K562 (cell line): ENCODE results near the gene NECTIN4. TPM values are rescaled to one million over a fixed set of nuclear protein-coding genes. Genes with fewer than 3 reads are reported as not detected.

ENCODE experiments used
- ATF1 ChIP-seq, 2 experiments: fragments of 450-650 bp in 1 of 2; IDR thresholded peaks; 2 replicates each; pipeline ENCODE4 v1.6.1; 2016; ENCODE audit warnings: missing compliant biosample characterization in 1 of 2, missing genetic modification characterization in 1 of 2
- BDP1 ChIP-seq: IDR thresholded peaks from 3 replicates; pipeline ENCODE4 v1.6.1; 2011; ENCODE audit not compliant: insufficient read length, insufficient read depth
- EWSR1 ChIP-seq: fragments of 450-650 bp; IDR thresholded peaks from 2 replicates; pipeline ENCODE4 v1.6.1; 2018; ENCODE audit warnings: borderline replicate concordance, mild to moderate bottlenecking, low read depth, moderate library complexity; ENCODE audit not compliant: partially characterized antibody
- GMEB1 ChIP-seq: fragments of 250-450 bp; sonication (Bioruptor Pico); IDR thresholded peaks from 2 replicates; pipeline ENCODE4 v1.4.0; 2020; ENCODE audit warnings: mild to moderate bottlenecking
- HNRNPUL1 ChIP-seq: fragments of 200-400 bp; formaldehyde crosslinking; IDR thresholded peaks from 2 replicates; pipeline ENCODE4 v1.6.1; 2017; ENCODE audit warnings: low read length
- MITF ChIP-seq: IDR thresholded peaks from 2 replicates; pipeline ENCODE4 v1.6.1; 2014; ENCODE audit warnings: antibody characterized with exemption
- NEUROD1 ChIP-seq: fragments of 150-350 bp; IDR thresholded peaks from 2 replicates; pipeline ENCODE4 v1.6.1; 2014; ENCODE audit warnings: borderline replicate concordance, low read length, low read depth; ENCODE audit not compliant: partially characterized antibody
- NRF1 ChIP-seq, 2 experiments: fragments of 450-650 bp; IDR thresholded peaks in 1 of 2; conservative IDR thresholded peaks in 1 of 2; 2 replicates each; pipeline ENCODE4 v1.6.1; 2014; ENCODE audit warnings: mild to moderate bottlenecking in 2 of 2
- TAF7 ChIP-seq: fragments of 450-650 bp; IDR thresholded peaks from 2 replicates; pipeline ENCODE4 v1.6.1; 2016; ENCODE audit warnings: missing genetic modification characterization, missing compliant biosample characterization
- ZNF583 ChIP-seq: fragments of 250-450 bp; sonication (Bioruptor Pico); IDR thresholded peaks from 2 replicates; pipeline ENCODE4 v1.4.0; 2020
- ZNF639 ChIP-seq, 2 experiments: fragments of 200-800 bp in 1 of 2; sonication (Bioruptor generic) in 1 of 2; sonication (generic) in 1 of 2; formaldehyde crosslinking in 1 of 2; IDR thresholded peaks in 1 of 2; conservative IDR thresholded peaks in 1 of 2; 2 replicates each; pipeline versions ENCODE4 v1.5.0 to v1.6.1; 2016 to 2020; ENCODE audit warnings: missing compliant biosample characterization in 1 of 2, missing genetic modification characterization in 1 of 2, missing genetic modification reagents in 1 of 2
- polyA plus RNA-seq, 8 experiments: library from polyadenylated mRNA; depleted of rRNA in 4 of 8; stranded (reverse) in 5 of 8; unstranded in 3 of 8; fragments of >200 nt; fragmentation: Nextera tagmentation in 2 of 8; fragmentation: Illumina TruSeq in 1 of 8; extraction: Ambion mirVana in 2 of 8; extraction: Trizol in 1 of 8; gene quantifications; 2 replicates each; pipeline versions ENCODE4 v1.2.1 to v1.2.3, GENCODE V29; 2011 to 2014; ENCODE audit warnings: inconsistent platforms in 1 of 8, missing spikeins in 1 of 8
- total RNA-seq, 7 experiments: library from RNA; depleted of rRNA in 6 of 7; stranded (reverse); fragments of >200 nt in 6 of 7; fragmentation: Illumina TruSeq in 2 of 7; extraction: Trizol in 2 of 7; gene quantifications; 2 replicates each; pipeline versions ENCODE4 v1.2.1 to v1.2.3, GENCODE V29; 2011 to 2021; ENCODE audit warnings: low replicate concordance in 1 of 7
- TF ChIP-seq, protein P1 (sequence below), 2 experiments: fragments of 450-650 bp; formaldehyde crosslinking in 1 of 2; IDR thresholded peaks; 2 replicates each; pipeline versions ENCODE4 v1.4.0 to v1.6.1; 2014 to 2020; ENCODE audit warnings: mild to moderate bottlenecking in 2 of 2, borderline replicate concordance in 1 of 2, low read depth in 1 of 2

The NECTIN4 gene
- total and polyA plus RNA-seq, 9 of the 15 experiments (the other 6 are each of a cell fraction or from before 2014, with no cell fraction given) = 0.01 to 0.09 TPM; not detected in 7

DNA sequence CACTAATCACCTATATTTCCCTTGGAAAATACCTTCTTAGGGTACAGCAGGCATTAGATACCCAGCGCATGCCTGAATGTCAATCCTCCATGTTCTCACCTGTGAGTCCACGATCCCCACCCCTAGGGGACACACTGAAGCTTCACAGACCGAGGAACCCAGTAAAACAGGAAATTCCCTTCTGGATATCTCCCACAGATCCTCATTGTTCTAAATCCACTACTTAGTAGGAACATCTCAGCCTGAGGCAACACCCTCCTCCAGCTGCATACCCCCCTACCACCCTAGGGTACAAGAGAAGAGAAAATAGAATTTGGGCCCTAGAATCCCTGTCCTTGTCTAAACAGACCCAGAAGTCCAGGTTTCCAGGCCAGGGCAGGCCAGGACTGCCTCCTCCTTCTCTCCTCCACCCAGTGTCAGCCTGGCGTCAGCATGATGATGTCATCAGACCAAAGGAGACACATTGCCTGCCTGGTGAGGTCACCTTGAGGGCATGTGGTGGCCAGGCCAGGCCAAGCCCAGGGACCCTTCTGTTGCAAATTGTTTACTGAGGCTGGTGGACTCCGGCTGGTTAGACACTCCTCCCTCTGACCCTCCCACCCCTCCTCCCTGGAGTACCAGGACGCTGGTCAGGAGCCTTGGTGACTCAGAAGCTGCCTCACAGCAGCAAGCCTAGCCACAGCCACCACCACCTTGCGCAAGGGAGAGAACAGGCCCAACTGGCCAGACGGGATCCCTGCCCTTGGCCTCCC lies 6.2 kb downstream of the NECTIN4 start (continued):
- TF ChIP-seq ZNF639 (CRISPR knock-in tag; conservative IDR thresholded peaks at IDR 0.05 in 1 of 2, IDR thresholded peaks at IDR 0.05 in 1 of 2) (0 out of 4 replicates have a peak, but pooled peaks of 1 of the 2 experiments have one; percentile 32), MITF (peak; percentile 59; the same call in 1 of the 2 replicates), ZNF583 (0 out of 2 replicates have a peak, but pooled peaks have one; percentile 9), NEUROD1 (no peak), TAF7 (no peak), EWSR1 (no peak), HNRNPUL1 (no peak), GMEB1 (no peak), ATF1 (CRISPR knock-in tag; IDR thresholded peaks at IDR 0.05) (peak; percentile 37; the same call in 1 of the 2 replicates), ATF1 (tag; IDR thresholded peaks at IDR 0.05) (peak; percentile 90), NRF1 (conservative IDR thresholded peaks at IDR 0.05 in 1 of 2, IDR thresholded peaks at IDR 0.05 in 1 of 2) (peak; percentile 74 to 77), BDP1 (no peak)
- TF ChIP-seq, protein P1, sequence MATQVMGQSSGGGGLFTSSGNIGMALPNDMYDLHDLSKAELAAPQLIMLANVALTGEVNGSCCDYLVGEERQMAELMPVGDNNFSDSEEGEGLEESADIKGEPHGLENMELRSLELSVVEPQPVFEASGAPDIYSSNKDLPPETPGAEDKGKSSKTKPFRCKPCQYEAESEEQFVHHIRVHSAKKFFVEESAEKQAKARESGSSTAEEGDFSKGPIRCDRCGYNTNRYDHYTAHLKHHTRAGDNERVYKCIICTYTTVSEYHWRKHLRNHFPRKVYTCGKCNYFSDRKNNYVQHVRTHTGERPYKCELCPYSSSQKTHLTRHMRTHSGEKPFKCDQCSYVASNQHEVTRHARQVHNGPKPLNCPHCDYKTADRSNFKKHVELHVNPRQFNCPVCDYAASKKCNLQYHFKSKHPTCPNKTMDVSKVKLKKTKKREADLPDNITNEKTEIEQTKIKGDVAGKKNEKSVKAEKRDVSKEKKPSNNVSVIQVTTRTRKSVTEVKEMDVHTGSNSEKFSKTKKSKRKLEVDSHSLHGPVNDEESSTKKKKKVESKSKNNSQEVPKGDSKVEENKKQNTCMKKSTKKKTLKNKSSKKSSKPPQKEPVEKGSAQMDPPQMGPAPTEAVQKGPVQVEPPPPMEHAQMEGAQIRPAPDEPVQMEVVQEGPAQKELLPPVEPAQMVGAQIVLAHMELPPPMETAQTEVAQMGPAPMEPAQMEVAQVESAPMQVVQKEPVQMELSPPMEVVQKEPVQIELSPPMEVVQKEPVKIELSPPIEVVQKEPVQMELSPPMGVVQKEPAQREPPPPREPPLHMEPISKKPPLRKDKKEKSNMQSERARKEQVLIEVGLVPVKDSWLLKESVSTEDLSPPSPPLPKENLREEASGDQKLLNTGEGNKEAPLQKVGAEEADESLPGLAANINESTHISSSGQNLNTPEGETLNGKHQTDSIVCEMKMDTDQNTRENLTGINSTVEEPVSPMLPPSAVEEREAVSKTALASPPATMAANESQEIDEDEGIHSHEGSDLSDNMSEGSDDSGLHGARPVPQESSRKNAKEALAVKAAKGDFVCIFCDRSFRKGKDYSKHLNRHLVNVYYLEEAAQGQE (IDR thresholded peaks at IDR 0.05; ENCODE audit: borderline replicate concordance) = peak; percentile 19; the same call in 1 of the 2 replicates
- TF ChIP-seq, protein P1 (CRISPR knock-in tag; IDR thresholded peaks at IDR 0.05; ENCODE audit: low read depth) = no peak
